ENCODE measurements around the gene ZCCHC14.
"Not testable (repeated sequence)": the region's sequence is repeated elsewhere in the genome, so short reads cannot be mapped to it uniquely, and the experiment has no call there.

The ZCCHC14 gene

GRCh38 chr16:87365021-87365713 is 127.7 kb downstream of the ZCCHC14 start:
- H3K36me3 Mint-ChIP-seq (ENCODE audit: low read depth) = peaks cover 31% of the 10 kb centered on the region
- H3K4me3 Mint-ChIP-seq = no peak overlapping the region
- H3K9me3 Mint-ChIP-seq = no peaks in the 10 kb centered on the region
- H3K27me3 Mint-ChIP-seq (ENCODE audit: low read depth, poor library complexity) = peaks cover 10% of the 10 kb centered on the region
- H3K4me1 Mint-ChIP-seq = peaks cover 55% of the 10 kb centered on the region
- no peak overlapping the region for H3K27ac Mint-ChIP-seq
- DNase-seq = no peak
- no peak for TF ChIP-seq CTCF (IDR thresholded peaks at IDR 0.05)

GRCh38 chr16:87363771-87364455 is 128.9 kb downstream of the ZCCHC14 start:
- peak overlapping the region; percentile 82 for H3K27ac Mint-ChIP-seq
- H3K27me3 Mint-ChIP-seq (ENCODE audit: low read depth, poor library complexity) = peaks cover 7% of the 10 kb centered on the region
- no peak for TF ChIP-seq CTCF (IDR thresholded peaks at IDR 0.05)
- peaks cover 41% of the 10 kb centered on the region for H3K36me3 Mint-ChIP-seq (ENCODE audit: low read depth)
- no peaks in the 10 kb centered on the region for H3K9me3 Mint-ChIP-seq
- H3K4me3 Mint-ChIP-seq = no peak overlapping the region
- H3K4me1 Mint-ChIP-seq = peaks cover 44% of the 10 kb centered on the region
- DNase-seq = peak; percentile 34

- Mint-ChIP-seq H3K36me3 (ENCODE audit: low read depth) (peaks cover 50% of the 10 kb centered on the region), H3K27ac (peak overlapping the region; percentile 73), H3K4me1 (peaks cover 38% of the 10 kb centered on the region)
- not testable (repeated sequence) for H3K4me3 Mint-ChIP-seq; H3K27me3 Mint-ChIP-seq (ENCODE audit: low read depth, poor library complexity); H3K9me3 Mint-ChIP-seq; DNase-seq
Measured at GRCh38 chr16:87362828-87363559, 129.8 kb downstream of the ZCCHC14 start.

GRCh38 chr16:87361916-87362619 is 130.8 kb downstream of the ZCCHC14 start:
- H3K36me3 Mint-ChIP-seq (ENCODE audit: low read depth) = peaks cover 51% of the 10 kb centered on the region
- no peak for DNase-seq

GRCh38 chr16:87360862-87361610 is 131.8 kb downstream of the ZCCHC14 start:
- Mint-ChIP-seq H3K27ac (peak overlapping the region; percentile 36), H3K36me3 (ENCODE audit: low read depth) (peaks cover 44% of the 10 kb centered on the region), H3K27me3 (ENCODE audit: low read depth, poor library complexity) (peaks cover 4% of the 10 kb centered on the region), H3K4me1 (peaks cover 30% of the 10 kb centered on the region), H3K9me3 (no peaks in the 10 kb centered on the region), H3K4me3 (no peak overlapping the region)
- no peak for DNase-seq
- TF ChIP-seq CTCF (IDR thresholded peaks at IDR 0.05) = no peak

More at GRCh38 chr16:87361916-87362619, 130.8 kb downstream of the ZCCHC14 start:
- no peak for TF ChIP-seq CTCF (IDR thresholded peaks at IDR 0.05)
- no peak overlapping the region for H3K4me3 Mint-ChIP-seq
- no peaks in the 10 kb centered on the region for H3K9me3 Mint-ChIP-seq
- H3K4me1 Mint-ChIP-seq = peaks cover 30% of the 10 kb centered on the region
- no peak overlapping the region for H3K27ac Mint-ChIP-seq
- H3K27me3 Mint-ChIP-seq (ENCODE audit: low read depth, poor library complexity) = peaks cover 4% of the 10 kb centered on the region
